Measurements from ENCODE around the gene TECPR1.
A peak's percentile ranks its signal among the peaks of the same experiment; 100 is the strongest.

DNA sequence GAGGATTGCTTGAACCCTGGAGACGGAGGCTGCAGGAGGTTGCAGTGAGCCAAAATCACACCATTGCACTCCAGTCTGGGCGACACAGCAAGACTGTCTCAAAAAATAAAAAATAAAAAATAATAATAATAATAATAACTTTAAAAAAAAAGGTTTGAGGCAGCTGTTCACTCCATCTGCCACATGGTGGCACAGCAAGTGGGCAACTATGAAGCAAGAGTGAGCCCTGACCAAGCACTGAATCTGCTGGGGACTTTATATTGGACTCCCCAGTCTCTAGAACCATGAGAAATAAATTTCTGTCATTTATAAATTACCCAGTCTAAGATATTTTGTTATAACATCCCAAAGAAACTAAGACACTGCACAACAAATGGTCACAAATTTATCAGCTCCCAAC is 14.8 kb upstream of the TECPR1 start:
- TF ChIP-seq, protein P1, sequence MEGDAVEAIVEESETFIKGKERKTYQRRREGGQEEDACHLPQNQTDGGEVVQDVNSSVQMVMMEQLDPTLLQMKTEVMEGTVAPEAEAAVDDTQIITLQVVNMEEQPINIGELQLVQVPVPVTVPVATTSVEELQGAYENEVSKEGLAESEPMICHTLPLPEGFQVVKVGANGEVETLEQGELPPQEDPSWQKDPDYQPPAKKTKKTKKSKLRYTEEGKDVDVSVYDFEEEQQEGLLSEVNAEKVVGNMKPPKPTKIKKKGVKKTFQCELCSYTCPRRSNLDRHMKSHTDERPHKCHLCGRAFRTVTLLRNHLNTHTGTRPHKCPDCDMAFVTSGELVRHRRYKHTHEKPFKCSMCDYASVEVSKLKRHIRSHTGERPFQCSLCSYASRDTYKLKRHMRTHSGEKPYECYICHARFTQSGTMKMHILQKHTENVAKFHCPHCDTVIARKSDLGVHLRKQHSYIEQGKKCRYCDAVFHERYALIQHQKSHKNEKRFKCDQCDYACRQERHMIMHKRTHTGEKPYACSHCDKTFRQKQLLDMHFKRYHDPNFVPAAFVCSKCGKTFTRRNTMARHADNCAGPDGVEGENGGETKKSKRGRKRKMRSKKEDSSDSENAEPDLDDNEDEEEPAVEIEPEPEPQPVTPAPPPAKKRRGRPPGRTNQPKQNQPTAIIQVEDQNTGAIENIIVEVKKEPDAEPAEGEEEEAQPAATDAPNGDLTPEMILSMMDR (conservative IDR thresholded peaks at IDR 0.05; ENCODE audit: low read depth, low read length): peak; percentile 44
- TF ChIP-seq EZH2phosphoT487 (IDR thresholded peaks at IDR 0.05; ENCODE audit: borderline replicate concordance, low read length) (no peak), EZH2 (IDR thresholded peaks at IDR 0.05; ENCODE audit: low read length, unreplicated experiment) (no peak)

Measured in PC-3 (cell line).